ENCODE data around the gene CAPN5. TPM values are rescaled to one million over a fixed set of nuclear protein-coding genes. Genes with fewer than 3 reads are reported as not detected.

Gene CAPN5
- total and polyA plus RNA-seq, 11 donors, result 1.1 to 4.5 (median 2.1) TPM

GRCh38 chr11:77137421-77137820 lies 70.7 kb downstream of the CAPN5 start:
- no peak for ATAC-seq
- Histone ChIP-seq H3K27me3 (peaks cover 0 to 12% (median 5%) of the 10 kb centered on the region in 9 donors), H3K4me1 (peaks cover 0 to 39% (median 18%) of the 10 kb centered on the region in 12 donors), H3K36me3 (no peaks in the 10 kb centered on the region), H3K4me3 (no peak overlapping the region), H3K9me3 (no peaks in the 10 kb centered on the region), H3K27ac (no peak overlapping the region)
- DNase-seq, result peak in 1 of 5 donors; percentile 54
- WGBS, 4 donors, result 70 to 74% (median 72%) methylated on average over 8 to 11 of the region's 11 CpGs
- intact Hi-C loops (cut with DNase I), result no loop called here
- TF ChIP-seq CTCF (IDR thresholded peaks at IDR 0.05) (no peak), POLR2A (IDR thresholded peaks at IDR 0.05) (no peak)

- H3K36me3 ChIP-seq, result no peaks in the 10 kb centered on the region
- intact Hi-C loops (cut with DNase I), result no loop called here
- no peak overlapping the region for H3K27ac ChIP-seq
- ATAC-seq (no peak), DNase-seq (peak in 1 of 5 donors; percentile 50)
- WGBS, 4 donors, result 31 to 46% (median 42%) methylated on average over 33 to 55 of the region's 55 CpGs
- H3K4me1 ChIP-seq, result peaks cover 0 to 39% (median 18%) of the 10 kb centered on the region in 12 donors
- no peak for TF ChIP-seq POLR2A (IDR thresholded peaks at IDR 0.05)
- TF ChIP-seq CTCF (IDR thresholded peaks at IDR 0.05), result no peak
- no peaks in the 10 kb centered on the region for H3K9me3 ChIP-seq
- no peak overlapping the region for H3K4me3 ChIP-seq
- peaks cover 0 to 12% (median 5%) of the 10 kb centered on the region in 9 donors for H3K27me3 ChIP-seq
These were observed 71.4 kb downstream of the CAPN5 start for GRCh38 chr11:77138106-77138649.

- WGBS, 4 donors, result 94 to 95% (median 95%) methylated on average over 8 of the region's 8 CpGs
- Histone ChIP-seq H3K4me3 (no peak overlapping the region), H3K27ac (peak overlapping the region in 6 of 12 donors; percentile 44 to 80 (median 70)), H3K36me3 (no peaks in the 10 kb centered on the region), H3K4me1 (peaks cover 0 to 39% (median 18%) of the 10 kb centered on the region in 12 donors), H3K27me3 (peaks cover 0 to 12% (median 5%) of the 10 kb centered on the region in 9 donors), H3K9me3 (no peaks in the 10 kb centered on the region)
- ATAC-seq (no peak), DNase-seq (peak in 1 of 5 donors; percentile 40)
- TF ChIP-seq POLR2A (IDR thresholded peaks at IDR 0.05) (no peak), CTCF (IDR thresholded peaks at IDR 0.05) (no peak)
- intact Hi-C loops (cut with DNase I), result no loop called here
These were observed 72.4 kb downstream of the CAPN5 start for GRCh38 chr11:77139201-77139600.

GRCh38 chr11:77140231-77140851 lies 73.6 kb downstream of the CAPN5 start:
- no peak for TF ChIP-seq POLR2A (IDR thresholded peaks at IDR 0.05)
- no peak for TF ChIP-seq CTCF (IDR thresholded peaks at IDR 0.05)
- H3K27ac ChIP-seq, result peak overlapping the region in 11 of 12 donors; percentile 9 to 80 (median 62)
- WGBS, 4 donors, result 36 to 65% (median 44%) methylated on average over 7 to 8 of the region's 8 CpGs
- H3K4me3 ChIP-seq, result no peak overlapping the region
- H3K36me3 ChIP-seq, result no peaks in the 10 kb centered on the region
- DNase-seq (peak; percentile 61 to 80 (median 69)), ATAC-seq (peak; percentile 45 to 85 (median 76))
- intact Hi-C loops (cut with DNase I), result no loop called here
- peaks cover 0 to 39% (median 18%) of the 10 kb centered on the region in 12 donors for H3K4me1 ChIP-seq
- H3K9me3 ChIP-seq, result no peaks in the 10 kb centered on the region
- H3K27me3 ChIP-seq, result peaks cover 0 to 12% (median 5%) of the 10 kb centered on the region in 9 donors
